NCI-H1694 (cell line): ENCODE measurements around the gene DHRS3.
"Not testable (repeated sequence)": the region's sequence is repeated elsewhere in the genome, so short reads cannot be mapped to it uniquely, and the experiment has no call there.

Experiments
- DNase-seq: peaks from one replicate; lab custom pipeline; 2025; lab: John Stamatoyannopoulos, UW

Gene DHRS3

DNA sequence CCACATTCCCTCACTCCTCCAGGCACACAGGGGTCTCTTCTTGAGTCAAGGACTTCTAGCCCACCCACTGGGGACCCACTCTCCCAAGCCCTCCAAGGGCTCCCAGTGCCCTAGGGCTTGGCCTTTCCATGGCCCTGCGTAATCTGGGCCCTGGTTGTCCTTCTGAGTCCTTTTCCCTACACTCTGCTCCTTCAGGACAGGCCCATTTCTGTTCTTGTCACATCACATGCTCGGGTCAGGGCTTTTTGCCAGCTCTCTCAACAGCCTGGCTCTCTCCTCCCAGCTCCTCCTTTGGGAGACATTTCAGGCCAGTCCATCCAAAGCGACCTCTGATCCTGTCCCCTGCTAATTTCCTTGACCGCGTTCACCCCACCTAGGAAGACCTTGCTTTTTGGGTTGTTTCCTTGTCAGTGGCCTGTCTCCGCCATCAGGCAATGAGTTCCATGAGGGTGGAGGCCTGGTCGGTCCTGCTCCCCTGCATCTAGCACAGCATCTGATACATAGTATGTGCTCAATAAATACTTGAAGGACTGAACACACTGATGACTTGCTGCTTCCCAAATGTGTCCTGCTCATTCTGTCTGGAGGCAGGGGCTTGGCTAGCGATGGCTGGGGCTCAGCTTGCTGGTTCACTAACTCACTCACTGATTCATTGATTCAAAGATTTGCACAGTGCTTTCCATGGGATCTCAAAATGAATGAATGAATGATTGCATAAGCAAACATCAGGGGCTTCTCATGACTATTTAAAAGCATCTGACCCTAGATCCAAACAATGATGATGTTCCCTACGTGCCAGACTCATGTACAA, 44.8 kb downstream of the DHRS3 start:
- DNase-seq = no peak

DNA sequence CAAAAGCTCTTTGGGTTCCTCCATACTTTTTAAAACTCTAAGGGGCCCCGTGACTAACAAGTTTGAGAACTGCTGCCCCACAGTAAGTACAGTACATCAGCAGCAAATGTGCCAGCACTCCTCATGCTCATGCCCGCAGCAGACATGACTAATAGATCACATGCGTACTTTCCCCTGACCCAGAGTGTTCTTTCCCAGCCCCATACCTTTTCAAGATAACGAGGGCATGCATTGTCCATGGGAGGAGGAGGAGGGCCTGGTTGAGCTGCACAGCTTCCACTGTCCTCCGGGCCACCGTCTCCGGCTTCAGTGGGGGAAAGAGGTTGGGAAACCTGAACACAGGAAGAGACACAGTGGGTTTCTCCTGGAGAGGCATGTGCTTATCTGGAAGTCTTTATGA, 45.5 kb downstream of the DHRS3 start:
- no peak for DNase-seq

DNA sequence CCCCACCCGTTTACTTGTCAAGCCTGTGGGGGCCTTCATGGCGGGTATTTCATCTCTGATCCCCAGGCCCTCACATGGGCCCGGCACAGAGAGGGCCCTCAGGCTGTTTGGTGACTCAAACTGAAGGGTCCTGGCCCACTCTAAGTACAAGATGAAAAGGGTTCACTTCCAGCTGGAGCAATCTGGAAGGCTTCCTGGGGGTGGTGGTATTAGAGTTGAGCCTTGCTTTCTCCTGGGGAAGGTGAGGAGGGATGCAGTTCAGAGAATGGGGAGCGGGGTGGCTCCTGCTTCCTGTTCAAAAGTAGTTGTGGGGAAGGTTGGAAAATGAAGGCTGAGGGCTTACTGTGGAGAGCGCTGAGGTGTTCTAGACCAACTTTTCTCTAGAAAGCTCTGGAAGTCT, 47.7 kb downstream of the DHRS3 start:
- DNase-seq = no peak

DNA sequence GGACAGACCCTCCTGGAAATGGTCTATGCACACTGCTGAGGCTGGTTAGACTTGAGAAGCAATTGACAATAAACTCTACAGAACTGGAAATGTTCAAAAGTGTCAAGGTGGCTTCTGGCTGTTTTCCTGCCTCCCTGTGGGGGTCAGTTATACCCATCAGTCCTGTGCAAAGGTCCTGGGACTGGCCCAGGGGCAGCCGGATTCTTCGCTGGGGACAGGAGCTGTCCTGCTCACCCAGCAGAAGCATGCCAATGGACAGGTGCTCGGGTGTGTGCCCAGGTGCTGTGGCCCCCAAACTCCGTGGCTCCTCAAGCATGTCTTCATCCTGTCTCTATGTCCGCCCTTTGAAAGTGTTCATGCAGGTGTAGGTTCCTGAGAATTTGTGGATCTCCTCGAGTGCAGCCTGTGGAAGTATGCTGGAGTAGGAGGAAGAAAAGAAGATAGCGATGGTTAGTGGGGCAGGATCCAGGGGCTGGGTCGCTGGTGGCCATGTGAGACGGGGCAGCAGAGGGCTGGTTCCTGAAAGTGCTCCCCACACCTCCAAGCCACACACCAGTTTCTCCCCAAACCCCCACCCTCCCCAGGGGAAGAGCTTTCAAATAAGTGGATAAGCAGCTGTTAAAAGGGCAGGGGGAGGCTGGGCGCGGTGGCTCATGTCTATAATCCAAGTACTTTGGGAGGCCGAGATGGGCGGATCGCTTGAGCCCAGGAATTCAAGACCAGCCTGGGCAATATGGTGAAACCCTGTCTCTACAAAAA, 49.8 kb downstream of the DHRS3 start:
- DNase-seq = no peak

DNA sequence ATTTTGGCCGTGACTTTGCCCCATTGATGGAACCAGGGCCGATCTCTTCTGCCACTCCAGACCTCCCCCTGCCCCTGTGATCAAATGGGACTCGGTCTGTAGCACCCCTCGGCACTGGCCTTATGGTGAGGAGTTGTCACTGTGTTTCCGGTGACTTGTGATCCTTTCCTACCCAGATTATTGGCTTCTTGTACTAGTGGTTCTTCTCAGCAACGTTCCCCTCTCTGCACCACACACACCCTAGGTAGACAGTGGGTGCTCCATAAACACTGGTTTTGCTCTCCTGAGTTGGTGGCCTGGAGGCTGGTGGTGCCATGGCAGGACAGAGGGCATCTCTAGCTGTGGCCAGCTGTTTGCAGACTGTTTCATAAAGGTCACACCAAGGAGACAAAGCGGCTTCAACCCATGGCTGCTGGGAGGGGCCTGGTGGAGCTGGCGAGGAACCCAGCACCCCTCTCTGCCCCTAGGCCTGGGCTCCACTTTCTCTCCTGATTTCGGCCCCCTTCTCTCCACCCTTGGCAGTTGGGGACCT, 50.7 kb downstream of the DHRS3 start:
- DNase-seq = no peak

DNA sequence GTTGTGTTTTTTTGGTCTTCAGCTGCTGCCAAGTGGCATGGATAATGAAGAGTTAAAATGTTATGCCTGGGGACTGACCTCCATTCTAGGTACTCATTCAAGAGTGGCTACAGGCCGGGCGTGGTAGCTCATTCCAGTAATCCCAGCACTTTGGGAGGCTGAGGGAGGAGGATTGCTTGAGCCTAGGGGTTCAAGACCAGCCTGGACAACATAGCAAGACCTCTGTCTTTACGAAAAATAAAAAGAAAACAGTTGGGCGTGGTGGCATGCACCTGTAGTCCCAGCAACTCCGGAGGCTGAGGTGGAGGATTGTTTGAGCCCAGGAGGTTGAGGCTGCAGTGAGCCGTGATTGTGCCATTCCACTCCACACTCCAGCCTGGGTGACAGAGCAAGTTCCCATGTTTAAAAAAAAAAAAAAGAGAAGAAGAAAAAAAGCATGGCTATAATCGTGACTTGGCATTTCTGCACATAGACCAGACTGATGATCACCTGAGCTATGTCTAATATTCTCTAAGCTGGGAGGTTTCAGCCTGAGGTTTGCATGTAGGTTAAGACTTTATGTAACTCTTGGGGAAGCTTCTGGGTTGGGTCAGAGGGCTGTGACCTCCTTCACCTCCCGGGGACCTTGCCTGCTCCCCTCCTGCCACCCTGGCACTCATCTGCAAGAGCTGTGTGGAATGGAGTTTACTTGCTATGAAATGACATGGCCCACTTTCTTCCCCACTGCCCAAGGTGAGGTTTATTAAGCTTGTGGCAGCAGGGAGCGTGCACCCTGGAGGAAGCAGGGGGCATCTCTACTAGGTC, 51.3 kb downstream of the DHRS3 start:
- DNase-seq = no peak

DNA sequence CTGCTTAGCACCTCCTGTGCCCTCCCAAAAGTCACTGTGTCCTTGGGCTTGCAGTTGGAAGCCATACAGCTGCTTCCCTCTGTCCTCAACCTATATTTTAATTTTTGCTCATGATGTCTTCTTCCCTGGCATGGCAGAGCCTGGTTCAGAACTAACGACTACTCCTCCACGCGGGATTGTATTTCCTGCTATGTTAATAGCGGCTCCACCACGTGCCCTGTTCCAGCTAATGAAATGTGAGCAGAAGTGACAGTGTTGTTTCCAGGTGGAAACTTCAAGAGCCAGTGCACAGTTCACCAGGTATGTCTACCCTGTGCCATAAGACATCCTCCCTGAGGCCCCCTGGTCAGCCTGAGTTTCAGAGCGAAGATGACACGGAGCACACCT, 52.1 kb downstream of the DHRS3 start:
- no peak for DNase-seq

DNA sequence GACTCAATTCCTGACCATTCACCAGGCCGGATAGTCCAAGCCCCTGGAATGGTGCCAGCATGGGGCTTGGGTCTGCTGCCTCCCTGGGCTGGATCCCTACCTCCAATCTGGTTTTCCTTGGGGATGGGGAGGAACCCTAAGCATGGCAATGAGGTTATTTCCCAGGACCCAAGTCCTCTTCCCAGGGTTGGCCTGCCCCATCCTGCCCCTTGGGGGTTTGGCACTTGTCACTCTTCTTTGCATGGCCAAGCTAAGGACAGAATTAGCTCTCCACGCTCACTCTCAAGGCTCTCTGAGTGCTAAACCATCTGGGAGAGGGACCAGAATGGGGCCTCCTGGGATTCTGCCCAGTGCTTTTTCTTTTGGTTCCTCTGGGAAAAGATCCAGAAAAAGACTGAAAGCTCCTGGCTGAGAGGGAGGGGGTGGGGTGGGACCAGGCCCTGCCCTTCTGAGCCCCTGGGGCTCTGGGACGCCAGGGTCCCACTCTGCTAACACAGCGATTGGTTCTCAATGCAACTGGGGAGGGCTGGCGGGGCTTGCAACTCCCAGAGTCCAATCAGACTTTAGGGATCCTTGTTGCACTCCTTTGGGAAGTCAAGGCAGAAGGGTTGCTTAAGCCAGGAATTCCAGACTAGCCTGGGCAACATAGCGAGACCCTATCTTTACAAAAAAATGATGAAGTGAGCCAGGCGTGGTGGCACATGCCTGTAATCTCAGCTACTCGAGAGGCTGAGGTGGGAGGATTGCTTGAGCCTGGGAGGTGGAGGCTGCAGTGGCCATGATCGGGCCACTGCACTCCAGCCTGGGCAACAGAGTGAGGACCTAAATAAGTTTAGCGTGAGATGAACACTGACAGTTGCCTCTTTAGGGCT, 52.7 kb downstream of the DHRS3 start:
- DNase-seq = no peak

DNA sequence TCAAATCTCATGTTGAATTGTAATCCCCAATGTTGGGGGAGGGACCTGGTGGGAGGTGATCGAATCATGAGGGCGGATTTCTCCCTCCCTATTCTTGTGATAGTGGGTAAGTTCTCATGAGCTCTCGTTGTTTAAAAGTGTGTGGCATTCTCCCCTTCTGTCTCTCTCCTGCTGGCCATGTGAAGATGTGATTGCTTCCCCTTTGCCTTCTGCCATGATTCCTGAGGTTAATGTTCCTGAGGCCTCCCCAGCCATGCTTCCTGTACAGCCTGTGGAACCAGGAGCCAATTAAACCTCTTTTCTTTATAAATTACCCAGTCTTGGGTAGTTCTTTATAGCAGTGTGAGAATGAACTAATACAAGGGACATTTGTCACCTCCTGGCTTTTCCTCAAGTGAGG, 53.8 kb downstream of the DHRS3 start:
- DNase-seq = not testable (repeated sequence)

DNA sequence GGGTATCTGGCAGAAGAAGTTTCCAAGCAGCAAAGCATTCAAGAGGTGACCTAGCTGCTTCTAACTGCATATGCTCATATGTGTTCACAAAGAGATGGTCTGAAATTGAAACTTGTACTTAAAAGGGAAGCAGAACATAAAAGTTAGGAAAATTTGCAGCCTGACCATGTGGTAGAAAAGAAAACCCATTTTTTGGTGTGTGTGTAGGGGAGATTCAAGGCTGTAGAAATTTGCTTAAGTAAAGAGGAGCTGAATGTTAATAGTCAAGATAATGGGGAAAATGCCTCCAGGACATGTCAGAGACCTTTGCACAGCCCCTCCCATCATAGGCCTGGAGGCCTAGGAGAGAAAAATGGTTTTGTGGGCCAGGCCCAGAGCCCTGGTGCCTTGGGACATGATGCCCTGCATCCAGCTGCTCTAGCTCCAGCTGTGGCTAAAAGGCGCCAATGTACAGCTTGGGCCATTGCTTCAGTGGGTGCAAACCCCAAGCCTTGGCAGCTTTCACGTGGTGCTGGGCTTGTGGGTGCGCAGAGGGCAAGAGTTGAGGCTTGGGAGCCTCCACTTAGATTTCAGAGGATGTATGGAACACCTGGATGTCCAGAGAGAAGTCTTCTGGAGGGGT, 54.9 kb downstream of the DHRS3 start:
- DNase-seq = no peak

DNA sequence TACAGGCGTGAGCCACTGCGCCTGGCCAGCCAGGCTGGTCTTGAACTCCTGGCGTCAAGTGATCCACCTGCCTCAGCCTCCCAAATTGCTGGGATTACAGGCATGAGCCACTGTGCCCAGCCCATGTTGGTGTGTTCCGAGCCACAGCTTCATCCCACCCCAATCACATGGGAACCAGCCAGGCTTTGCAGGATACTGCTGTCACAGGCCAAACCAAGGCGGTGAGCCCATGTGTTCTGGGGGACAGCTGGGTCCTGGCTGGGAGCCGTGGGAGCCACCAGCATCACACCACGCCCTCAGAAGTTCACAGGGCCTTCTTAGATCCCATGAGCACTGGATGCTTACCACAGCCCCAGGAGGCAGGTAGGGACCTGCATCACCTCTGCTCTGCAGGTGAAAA, 56.9 kb downstream of the DHRS3 start:
- DNase-seq = no peak

DNA sequence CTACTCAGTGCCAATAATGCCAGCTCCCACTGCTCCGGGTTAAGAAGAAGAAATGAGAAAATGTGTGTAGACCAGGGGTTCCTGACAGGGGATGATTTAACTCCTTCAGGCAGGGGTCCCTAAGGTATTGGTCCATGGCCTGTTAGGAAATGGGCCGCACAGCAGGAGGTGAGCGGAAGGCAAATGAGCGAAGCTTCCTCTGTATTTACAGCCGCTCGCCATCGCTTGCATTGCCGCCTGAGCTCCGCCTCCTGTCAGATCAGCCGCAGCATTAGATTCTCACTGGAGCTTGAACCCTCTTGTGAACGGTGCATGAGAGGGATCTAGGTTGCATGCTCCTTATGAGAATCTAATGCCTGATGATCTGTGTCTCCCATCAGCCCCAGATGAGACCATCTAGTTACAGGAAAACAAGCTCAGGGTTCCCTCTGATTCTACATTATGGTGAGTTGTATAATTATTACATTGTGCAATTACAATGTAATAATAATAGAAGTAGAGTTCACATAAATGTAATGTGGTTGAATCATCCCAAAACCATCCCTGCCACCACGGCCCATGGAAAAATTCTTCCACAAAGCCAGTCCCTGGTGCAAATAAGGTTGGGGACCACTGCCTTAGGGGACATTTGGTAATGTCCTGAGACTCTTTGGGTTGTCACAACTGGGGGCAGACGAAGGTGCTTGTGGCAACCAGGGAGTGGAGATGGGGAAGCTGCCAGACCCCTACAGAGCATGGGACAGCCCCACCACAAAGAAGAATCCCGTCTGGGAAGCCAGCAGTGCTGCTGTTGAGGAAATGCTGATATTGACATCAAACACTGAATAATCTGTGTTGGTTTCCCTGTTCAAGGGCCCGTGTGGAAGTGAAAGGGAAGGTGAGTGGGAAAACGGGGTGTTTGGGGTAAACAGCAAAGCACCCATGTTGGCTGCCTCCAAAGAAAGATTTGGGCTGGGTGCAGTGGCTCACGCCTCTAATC, 60.8 kb downstream of the DHRS3 start:
- DNase-seq = no peak

DNA sequence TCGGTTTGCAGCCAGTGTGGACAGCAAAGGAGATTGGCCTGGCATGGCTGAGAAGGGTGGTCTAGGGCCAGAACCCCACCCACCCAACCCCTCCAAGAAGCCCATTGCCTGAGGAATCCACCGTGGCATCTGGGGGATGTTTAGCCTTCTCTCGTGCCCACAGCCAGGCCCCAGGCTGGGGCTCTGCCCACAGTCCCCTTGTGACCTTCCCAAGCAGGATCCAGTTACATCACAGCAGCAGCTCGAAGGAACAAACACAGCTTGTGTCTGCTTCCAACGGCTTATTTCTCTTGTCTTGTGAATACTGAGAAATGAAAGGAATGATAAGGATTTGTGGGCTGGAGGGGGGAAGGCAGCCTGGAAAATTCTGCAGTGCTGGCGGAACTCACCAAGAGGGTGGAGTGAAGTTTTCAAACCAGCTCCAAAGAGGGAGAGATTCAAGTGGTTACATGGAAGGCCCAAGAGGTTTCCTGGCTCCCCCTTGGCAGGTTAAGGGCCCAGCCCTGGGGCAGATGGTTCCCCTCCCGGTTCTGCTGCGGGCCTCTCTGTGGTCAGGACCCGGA, 61.6 kb downstream of the DHRS3 start:
- DNase-seq = no peak

DNA sequence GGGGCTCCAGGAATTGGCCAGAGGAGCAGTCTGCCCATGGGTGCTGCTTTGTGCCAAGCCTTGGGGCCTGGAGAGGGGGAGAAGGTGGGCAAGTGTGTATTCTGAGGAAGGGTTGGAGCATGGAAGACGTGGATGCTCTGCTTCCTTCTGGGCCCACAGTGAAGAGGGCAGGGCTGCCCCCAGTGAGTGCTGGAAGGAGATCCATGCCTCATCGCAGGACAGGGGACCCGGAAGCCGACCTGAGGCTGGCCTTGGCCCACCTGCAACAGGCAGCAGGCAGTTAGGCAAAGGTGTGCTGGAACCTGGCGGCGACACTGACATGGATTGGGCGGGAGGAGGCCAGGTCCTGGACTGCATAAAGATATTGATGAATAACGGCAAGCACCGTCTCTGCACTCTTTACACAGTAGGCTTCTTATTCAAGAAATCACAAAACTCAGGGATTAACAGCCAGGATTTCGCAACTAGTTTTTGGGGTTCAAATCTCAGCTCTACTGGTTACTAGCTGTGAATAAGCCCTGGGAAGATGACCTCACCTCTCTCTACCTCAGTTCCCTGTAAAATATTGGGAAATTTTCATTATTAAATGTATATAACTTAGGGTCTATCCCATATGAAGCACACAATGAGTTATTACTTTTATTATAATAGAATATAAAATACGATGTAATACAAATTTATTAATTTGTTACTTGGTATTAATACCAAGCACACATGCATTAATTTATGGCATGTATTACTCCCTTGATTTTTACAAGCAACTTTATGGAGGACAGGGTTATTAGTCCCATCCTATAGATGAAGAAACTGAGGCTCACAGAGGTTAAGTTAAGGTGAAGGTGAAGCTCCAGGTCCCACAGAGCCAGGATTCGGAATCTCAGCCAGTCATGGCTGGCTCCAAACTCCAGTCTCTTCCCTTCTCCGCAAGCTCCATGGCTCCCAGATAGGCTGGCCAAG, 62.3 kb downstream of the DHRS3 start:
- DNase-seq = no peak

DNA sequence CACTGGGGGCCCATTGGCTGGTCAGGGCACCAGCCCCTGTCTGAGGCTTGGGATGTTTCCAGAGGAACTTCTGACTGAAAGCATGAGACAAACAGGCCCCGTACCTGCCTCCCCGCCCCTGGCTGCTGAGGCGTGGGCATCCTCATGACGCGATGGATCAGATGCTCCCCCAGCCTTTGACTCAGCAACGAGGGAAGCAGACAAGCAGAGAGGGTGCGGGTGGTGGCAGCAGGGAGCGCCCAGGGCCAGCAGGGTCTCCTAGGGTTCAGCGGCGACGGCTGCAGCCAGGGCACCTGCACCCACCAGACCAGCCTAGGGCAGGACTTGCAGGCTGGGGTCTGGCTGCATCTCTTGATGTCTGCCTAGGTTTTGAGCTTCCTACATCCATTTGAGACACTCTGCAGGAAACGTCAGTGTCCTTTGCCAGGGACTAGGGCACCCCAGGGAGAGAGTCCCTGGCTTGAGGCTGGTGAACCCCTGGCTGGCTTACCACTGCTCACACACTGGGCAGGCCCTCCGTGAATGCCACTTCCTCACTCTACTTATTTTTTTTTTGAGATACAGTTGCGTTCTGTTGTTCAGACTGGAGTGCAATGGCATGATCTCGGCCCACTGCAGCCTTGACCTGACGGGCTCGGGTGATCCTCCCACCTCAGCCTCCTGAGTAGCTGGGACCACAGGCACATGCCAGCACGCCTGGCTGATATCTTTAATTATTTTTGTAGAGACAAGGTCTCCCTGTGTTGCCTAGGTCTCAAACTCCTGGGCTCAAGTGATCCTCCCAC, 63.3 kb downstream of the DHRS3 start:
- no peak for DNase-seq

DNA sequence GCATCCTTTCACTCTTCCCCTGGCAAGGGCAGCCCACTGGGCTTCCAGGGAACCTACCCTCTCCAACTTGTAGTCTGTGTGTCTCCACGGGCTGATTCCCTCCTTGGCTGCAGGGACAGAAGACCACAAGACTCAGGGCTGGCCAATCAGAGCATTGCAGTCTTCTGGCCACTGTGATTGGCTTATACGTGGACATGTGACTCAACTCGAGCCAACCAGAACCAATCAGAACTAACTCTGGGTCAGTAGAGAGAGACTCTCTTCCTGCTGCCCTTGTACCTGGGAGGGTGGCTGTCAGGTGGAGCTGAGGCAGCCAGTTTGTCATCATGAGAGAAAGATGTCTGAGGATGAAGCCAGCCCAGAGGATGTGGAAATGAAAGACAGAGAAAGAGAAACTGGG, 64.0 kb downstream of the DHRS3 start:
- no peak for DNase-seq
